ENCODE measurements around the gene EMID1. TPM values are rescaled to one million over a fixed set of nuclear protein-coding genes. Genes with fewer than 3 reads are reported as not detected.
"Not testable (repeated sequence)": the region's sequence is repeated elsewhere in the genome, so short reads cannot be mapped to it uniquely, and the experiment has no call there.

EMID1 gene
- total and polyA plus RNA-seq, 3 donors from 2014 or later: 6.2 to 7.5 (median 7.0) TPM

DNA sequence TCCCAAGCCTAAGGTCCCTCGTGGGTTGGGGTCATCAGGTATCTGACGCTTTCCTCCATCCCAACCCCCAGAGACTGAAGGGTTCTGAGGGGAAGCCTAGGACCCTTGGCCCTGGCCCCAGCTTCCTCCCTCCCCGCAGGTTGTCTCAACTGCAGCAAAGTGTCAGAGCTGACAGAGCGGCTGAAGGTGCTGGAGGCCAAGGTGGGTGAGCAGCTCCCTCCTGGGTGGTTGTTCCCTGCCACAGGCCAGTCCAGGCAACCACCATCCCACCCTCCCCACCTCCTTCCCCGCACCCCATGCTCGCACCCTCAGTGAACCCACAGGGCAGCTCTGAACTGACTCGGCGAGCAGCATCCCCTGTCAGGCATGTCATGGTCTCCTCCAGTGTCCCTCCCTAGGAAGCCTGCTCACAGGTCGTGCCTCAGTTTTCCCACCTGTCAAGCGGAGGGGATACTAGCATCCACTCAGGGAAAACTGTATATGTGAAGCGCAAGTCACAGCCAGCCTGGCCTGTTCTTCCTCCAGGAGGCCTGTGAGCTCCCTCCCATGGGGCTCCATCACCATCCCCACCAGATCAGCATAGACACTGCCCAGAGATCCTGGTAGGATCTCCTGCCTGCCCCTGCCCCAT, 20.8 kb downstream of the EMID1 start:
- no peaks in the 10 kb centered on the region for H3K9me3 ChIP-seq
- H3K36me3 ChIP-seq (ENCODE audit: low read depth, missing control alignments): no peaks in the 10 kb centered on the region
- no peak for DNase-seq
- H3K4me1 ChIP-seq: peaks cover 16% of the 10 kb centered on the region
- TF ChIP-seq, protein P1, sequence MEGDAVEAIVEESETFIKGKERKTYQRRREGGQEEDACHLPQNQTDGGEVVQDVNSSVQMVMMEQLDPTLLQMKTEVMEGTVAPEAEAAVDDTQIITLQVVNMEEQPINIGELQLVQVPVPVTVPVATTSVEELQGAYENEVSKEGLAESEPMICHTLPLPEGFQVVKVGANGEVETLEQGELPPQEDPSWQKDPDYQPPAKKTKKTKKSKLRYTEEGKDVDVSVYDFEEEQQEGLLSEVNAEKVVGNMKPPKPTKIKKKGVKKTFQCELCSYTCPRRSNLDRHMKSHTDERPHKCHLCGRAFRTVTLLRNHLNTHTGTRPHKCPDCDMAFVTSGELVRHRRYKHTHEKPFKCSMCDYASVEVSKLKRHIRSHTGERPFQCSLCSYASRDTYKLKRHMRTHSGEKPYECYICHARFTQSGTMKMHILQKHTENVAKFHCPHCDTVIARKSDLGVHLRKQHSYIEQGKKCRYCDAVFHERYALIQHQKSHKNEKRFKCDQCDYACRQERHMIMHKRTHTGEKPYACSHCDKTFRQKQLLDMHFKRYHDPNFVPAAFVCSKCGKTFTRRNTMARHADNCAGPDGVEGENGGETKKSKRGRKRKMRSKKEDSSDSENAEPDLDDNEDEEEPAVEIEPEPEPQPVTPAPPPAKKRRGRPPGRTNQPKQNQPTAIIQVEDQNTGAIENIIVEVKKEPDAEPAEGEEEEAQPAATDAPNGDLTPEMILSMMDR (IDR thresholded peaks at IDR 0.05): no peak
- TF ChIP-seq POLR2A (IDR thresholded peaks at IDR 0.05): no peak
- intact Hi-C loops (cut with DNase I; ENCODE audit: low total_unique reads): no loop called here
- 93 to 97% methylated on average over 8 to 11 of the region's 11 CpGs for WGBS, 2 donors
- no peaks in the 10 kb centered on the region for H3K27me3 ChIP-seq
- H3K27ac ChIP-seq: peak overlapping the region in 1 of 2 donors; percentile 57
- no peak overlapping the region for H3K4me3 ChIP-seq

GRCh38 chr22:29230972-29231875, 25.5 kb downstream of the EMID1 start:
- H3K36me3 ChIP-seq (ENCODE audit: low read depth, missing control alignments): no peaks in the 10 kb centered on the region
- H3K4me3 ChIP-seq: no peak overlapping the region
- TF ChIP-seq, protein P1 (IDR thresholded peaks at IDR 0.05): no peak
- no peak for TF ChIP-seq POLR2A (IDR thresholded peaks at IDR 0.05)
- no peaks in the 10 kb centered on the region for H3K27me3 ChIP-seq
- intact Hi-C loops (cut with DNase I; ENCODE audit: low total_unique reads): no loop called here
- H3K27ac ChIP-seq: no peak overlapping the region
- DNase-seq: no peak
- no peaks in the 10 kb centered on the region for H3K9me3 ChIP-seq
- 92 to 95% methylated on average over 14 to 19 of the region's 19 CpGs for WGBS, 2 donors
- H3K4me1 ChIP-seq: peaks cover 16% of the 10 kb centered on the region

GRCh38 chr22:29231971-29232959, 26.6 kb downstream of the EMID1 start:
- Histone ChIP-seq H3K27ac (peak overlapping the region; percentile 19 to 35), H3K4me1 (peaks cover 15% of the 10 kb centered on the region), H3K4me3 (no peak overlapping the region), H3K36me3 (ENCODE audit: low read depth, missing control alignments) (no peaks in the 10 kb centered on the region), H3K27me3 (no peaks in the 10 kb centered on the region), H3K9me3 (no peaks in the 10 kb centered on the region)
- WGBS, 2 donors: 35 to 52% methylated on average over 11 to 22 of the region's 22 CpGs
- no peak for TF ChIP-seq POLR2A (IDR thresholded peaks at IDR 0.05)
- TF ChIP-seq, protein P1 (IDR thresholded peaks at IDR 0.05): no peak
- peak; percentile 81 for DNase-seq
- intact Hi-C loops (cut with DNase I; ENCODE audit: low total_unique reads): no loop called here

DNA sequence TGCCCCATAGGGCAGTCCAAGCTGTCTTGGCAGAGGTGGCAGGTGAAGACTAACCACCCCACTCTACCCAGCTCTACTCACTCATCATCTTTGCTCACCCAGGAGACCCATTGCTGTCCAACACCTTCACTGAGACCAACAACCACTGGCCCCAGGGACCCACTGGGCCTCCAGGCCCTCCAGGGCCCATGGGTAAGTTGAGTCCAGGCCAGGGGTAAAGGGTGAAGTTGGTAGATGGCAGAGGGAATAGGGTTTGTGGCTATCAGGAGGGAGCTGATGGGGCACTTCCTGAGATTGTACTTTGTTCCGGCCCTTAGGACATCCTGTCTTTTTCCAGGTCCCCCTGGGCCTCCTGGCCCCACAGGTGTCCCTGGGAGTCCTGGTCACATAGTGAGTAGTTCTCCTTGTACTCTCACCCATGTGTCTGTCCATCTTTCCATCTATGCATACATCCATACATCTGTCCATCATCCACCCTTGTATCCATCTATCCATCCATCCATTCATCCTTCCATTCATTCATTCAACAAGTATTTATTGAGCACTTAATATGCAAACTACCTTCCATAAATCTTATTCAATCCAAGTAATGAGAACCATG, 27.7 kb downstream of the EMID1 start:
- Histone ChIP-seq H3K27me3 (no peaks in the 10 kb centered on the region), H3K36me3 (ENCODE audit: low read depth, missing control alignments) (no peaks in the 10 kb centered on the region), H3K4me3 (no peak overlapping the region), H3K27ac (no peak overlapping the region), H3K4me1 (peaks cover 15% of the 10 kb centered on the region), H3K9me3 (no peaks in the 10 kb centered on the region)
- intact Hi-C loops (cut with DNase I; ENCODE audit: low total_unique reads): no loop called here
- 91 to 100% methylated on average over 1 of the region's 1 CpG for WGBS, 2 donors
- TF ChIP-seq POLR2A (IDR thresholded peaks at IDR 0.05): no peak
- TF ChIP-seq, protein P1 (IDR thresholded peaks at IDR 0.05): no peak
- no peak for DNase-seq

DNA sequence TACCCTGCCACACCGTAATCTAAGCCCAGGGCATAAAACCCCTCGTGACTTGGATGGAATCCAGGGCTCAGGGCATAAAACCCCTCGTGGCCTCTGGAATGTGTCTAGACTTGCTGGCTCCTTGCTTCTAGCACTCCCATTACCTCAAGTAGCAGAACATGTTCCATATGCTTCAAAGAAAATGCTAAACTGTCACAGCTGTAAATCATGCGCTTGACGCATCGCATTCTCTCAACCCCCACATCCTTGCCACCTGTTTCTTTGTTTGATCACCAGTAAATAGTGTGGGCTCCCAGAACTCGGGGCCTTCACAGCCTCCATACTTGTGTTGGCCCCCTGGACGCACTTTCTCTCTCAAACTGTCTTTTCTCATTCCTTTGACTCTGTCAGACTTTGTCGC, 34.8 kb downstream of the EMID1 start:
- intact Hi-C loops (cut with DNase I; ENCODE audit: low total_unique reads); H3K27ac ChIP-seq; H3K9me3 ChIP-seq; H3K4me1 ChIP-seq; H3K27me3 ChIP-seq; H3K36me3 ChIP-seq (ENCODE audit: low read depth, missing control alignments); DNase-seq; H3K4me3 ChIP-seq: not testable (repeated sequence)
- WGBS, 2 donors: 80 to 85% methylated on average over 9 of the region's 9 CpGs

Data from testis (tissue), 3 donors.